Esophagus squamous epithelium (tissue), 4 donors: ENCODE results near the gene RGS7.

Experiments
- POLR2A ChIP-seq, 4 donors: fragments of 450-650 bp; IDR thresholded peaks; one replicate each; pipeline ENCODE4 v1.6.1; 2017; ENCODE audit warnings: antibody characterized with exemption in 4 of 4, mild to moderate bottlenecking in 4 of 4, moderate library complexity in 3 of 4
- TF ChIP-seq, protein P1 (sequence below), 6 experiments: fragments of 450-650 bp in 4 of 6; fragments of 200-600 bp in 2 of 6; sonication (generic) in 2 of 6; IDR thresholded peaks; one replicate each; pipeline ENCODE4 v1.5.1; 2016 to 2019; ENCODE audit warnings: antibody characterized with exemption in 6 of 6, mild to moderate bottlenecking in 4 of 6, moderate library complexity in 4 of 6

DNA sequence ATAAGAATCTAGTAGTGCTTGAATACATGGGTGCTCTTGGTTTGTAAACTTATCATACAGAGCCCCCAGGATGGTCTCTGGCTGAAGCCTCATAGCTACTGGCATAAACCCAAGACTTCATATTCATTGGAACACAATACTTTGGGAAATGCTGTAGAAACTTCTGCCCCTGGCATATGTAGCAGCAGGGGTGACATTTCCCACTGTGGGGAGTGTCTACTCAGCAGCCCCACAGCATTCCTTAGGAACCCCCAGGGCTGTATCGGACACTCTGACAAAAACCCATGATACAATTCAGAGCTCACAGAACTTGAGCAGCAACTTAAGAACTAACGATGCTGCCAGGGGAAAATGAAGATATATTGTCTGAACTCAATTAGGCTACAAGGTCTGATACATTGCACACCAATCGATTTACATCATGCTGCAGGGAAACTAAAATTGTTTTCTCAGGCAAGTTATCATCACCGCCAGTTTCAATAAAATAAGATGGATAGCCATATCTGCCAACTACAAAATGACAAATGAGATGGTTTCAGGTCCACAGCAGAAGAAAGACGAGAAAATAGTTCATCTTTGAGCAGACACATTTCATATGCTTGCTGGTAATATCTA is 564.0 kb downstream of the RGS7 start:
- TF ChIP-seq, protein P1, sequence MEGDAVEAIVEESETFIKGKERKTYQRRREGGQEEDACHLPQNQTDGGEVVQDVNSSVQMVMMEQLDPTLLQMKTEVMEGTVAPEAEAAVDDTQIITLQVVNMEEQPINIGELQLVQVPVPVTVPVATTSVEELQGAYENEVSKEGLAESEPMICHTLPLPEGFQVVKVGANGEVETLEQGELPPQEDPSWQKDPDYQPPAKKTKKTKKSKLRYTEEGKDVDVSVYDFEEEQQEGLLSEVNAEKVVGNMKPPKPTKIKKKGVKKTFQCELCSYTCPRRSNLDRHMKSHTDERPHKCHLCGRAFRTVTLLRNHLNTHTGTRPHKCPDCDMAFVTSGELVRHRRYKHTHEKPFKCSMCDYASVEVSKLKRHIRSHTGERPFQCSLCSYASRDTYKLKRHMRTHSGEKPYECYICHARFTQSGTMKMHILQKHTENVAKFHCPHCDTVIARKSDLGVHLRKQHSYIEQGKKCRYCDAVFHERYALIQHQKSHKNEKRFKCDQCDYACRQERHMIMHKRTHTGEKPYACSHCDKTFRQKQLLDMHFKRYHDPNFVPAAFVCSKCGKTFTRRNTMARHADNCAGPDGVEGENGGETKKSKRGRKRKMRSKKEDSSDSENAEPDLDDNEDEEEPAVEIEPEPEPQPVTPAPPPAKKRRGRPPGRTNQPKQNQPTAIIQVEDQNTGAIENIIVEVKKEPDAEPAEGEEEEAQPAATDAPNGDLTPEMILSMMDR (IDR thresholded peaks at IDR 0.05): no peak
- no peak for TF ChIP-seq POLR2A (IDR thresholded peaks at IDR 0.05)
